Anterior cingulate cortex (tissue), 58 donors: ENCODE measurements around the gene ARGLU1.

ENCODE experiments used
- DNase-seq, 58 donors: peaks; one replicate each; lab custom pipeline; 2025; lab: John Stamatoyannopoulos, UW

ARGLU1 gene

DNA sequence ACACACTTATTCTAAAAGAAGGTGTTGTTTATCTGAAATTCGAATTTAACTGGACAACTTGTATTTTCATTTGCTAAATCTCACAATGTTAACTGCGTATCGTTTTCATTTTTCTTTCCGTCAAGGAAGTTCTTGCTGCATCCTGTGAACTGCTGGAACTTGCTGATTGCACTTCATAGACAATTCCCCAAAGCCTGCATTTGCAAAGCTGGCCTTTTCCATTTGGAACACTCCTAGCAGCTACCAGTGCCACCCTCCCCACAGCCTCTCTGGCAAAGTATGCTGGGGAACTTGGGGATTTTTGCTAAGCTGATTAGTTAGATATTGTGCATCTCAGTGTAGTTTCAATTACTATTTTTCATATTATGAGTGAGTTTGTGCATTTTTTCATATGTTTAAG is 20.4 kb upstream of the ARGLU1 start:
- no peak for DNase-seq

DNA sequence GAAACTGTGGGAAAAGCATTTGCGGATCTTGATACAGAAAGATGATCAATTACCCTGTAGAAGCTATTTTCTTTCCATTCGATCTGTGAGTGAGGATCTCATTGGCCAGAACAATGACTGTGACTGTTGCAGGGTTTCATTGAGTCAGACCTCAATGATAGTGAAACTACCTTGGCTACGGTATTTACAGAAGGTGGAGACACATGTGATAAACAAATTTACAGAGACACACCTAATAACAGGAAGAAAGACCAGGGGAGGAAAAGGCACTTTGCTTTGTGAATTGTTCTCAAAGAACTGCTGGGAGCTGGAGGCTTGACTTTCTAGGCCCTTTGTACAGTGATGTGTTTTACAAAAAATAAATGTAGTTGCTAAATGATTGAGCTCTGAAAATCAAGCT is 19.9 kb upstream of the ARGLU1 start:
- DNase-seq, result no peak

DNA sequence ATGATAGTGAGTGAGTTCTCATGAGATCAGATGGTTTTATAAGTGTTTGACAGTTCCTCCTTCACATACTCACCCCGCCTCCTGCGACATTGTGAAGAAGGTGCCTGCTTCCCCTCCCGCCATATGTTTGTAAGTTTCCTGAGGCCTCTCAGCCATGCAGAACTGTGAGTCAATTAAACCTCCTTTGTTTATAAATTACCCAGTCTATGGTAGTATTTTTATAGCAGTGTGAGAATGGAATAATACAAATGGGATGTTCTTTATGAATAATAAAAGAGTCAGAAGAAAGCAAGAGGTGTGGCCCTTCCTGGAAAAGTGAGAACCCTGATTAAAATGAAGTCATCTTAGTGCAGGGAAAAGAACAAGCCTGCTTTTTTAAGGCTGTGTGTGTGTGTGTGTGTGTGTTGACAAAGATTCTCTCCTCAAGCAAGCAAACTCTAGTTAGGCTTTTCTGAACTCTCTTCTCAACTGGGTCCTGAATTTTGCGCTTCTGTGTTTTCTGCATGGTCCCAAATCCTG is 18.8 kb upstream of the ARGLU1 start:
- DNase-seq, result no peak

DNA sequence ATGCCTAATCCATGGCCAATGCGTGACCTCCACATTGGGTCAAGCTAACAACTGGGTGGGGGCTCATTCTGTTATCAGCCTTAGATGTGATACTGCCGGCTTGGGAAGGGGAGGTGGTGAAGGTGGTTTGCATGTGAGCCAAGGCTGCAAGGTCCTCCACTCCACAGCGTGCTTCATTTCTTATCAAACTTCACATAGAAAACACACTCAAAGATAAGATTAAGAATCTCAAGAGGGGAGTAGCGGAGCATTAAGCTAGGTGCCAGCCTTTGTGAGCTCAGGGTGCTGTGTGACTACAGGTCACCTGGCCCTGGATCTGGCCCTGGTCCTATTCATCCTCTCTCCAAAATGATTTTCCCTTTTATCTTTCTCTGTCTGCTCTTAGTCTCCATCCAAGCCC is 13.3 kb upstream of the ARGLU1 start:
- no peak for DNase-seq

DNA sequence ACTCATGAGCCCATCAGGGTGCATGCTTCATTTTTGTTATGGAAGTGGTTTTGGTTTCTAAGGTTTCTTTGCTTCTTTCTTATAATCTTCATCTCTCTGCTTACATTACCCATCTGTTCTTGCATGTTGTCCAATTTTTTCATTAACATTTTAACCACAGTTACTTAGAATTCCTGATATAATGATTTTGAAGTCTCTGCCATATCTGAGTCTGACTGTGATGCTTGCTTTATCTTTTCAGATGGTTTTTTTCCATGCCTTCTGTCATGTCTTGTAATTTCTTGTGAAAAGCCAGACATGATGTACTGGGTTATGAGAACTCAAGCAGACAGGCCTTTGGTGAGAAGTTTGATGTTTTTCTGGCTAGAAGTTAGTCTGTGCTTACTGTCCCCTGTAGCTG is 8.0 kb upstream of the ARGLU1 start:
- DNase-seq, result no peak

DNA sequence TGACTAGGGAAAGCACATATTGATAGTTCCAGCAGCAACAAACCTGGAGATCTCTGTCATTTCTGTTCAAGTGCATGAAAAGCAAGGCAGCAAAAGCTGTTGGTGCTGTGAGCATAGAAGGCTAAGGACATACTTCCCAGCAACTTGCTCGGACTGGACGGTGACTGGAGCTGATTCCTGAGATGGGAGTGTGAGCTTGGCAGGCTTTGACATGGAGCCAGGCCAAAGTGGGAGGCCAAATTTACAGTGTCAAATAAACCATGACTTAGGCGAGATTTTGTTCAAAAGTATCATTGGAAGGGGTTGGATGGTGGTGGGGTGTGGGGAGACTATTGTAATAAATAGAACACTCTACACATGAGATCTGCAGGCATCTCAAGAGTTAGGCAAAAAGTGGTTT is 5.9 kb upstream of the ARGLU1 start:
- no peak for DNase-seq

DNA sequence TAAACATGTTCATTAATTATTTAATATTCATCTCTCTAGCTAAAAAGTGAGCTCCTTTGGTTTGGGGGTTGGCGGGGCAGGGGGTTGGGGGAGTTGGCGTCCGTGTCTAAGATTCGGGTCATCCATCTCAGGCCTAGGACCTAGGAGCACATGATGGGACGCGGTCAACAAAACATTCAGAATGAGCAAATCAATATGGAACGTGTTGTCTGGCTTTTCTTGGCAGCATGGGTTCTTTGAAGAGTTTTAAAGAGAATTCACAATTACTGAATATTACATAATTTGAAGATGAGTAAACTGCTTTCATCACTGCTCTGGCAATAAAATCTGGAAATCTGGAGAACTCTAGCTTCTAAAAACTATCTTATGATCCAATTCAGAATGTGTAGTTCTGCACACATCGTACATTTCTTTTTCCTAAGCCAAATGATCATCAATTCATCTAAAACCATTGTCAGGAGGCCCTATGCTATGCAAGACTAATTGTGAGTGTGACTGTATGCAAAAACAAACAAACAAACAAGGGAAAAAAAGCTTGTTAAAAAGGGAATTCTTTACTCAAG is 5.4 kb upstream of the ARGLU1 start:
- peak in 1 of 58 donors; percentile 9 for DNase-seq

DNA sequence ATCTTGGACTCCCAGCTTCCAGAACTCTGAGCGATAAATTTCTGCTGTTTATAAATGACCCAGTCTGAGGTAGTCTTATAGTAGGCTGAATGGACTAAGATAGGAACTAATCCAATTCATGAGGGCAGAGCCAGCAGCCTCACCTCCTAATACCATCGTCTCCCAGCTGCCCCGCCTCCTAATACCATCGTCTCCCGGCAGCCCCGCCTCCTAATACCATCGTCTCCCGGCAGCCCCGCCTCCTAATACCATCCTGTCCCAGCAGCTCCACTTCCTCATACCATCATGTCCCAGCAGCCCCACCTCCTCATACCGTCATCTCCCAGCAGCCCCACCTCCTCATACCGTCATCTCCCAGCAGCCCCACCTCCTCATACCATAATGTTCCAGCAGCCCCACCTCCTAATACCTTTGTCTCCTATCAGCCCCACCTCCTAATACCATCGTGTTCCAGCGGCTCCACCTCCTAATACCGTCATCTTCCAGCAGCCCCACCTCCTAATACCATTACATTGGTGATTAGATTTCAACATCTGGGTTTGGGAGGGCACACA is 2.4 kb upstream of the ARGLU1 start:
- DNase-seq, result peak in 6 of 58 donors; percentile 5 to 35 (median 34)

DNA sequence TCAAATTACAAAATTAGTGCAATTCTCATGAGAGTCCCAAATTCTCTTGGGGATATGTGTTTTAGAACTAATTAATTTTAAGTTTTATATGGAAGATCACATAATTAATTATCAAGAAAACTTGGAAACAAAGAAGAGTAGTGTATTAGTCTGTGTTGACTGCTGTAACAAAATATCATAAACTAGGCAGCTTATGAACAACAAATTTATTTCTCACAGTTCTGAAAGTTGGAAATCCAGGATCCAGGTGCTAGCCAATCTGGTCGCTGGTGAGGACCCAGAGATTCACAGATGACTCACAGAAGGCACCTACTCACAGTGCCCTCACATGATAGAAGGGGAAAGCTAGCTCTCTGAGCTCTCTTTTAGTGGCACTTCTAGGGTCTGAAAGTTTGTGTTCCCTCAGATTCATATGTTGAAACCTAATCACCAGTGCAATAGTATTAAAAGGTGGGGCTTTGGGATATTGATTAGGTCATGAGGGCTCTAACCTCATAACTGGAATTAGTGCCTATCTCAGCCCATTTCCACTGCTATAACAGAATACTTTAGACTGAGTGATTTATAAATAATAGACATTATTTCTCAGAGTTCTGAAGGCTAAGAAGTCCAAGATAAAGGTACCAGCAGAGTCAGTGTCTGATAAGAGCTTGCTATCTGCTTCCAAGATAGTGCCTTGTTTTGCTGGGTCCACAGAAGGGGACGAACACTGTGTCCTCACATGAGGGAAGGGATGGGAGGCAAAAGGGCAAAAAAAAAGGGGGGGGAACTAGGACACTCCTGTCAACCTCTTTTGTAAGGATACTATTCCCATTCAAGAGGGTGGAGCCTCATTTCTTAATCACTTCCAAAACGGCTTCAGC is 1.5 kb upstream of the ARGLU1 start:
- no peak for DNase-seq

DNA sequence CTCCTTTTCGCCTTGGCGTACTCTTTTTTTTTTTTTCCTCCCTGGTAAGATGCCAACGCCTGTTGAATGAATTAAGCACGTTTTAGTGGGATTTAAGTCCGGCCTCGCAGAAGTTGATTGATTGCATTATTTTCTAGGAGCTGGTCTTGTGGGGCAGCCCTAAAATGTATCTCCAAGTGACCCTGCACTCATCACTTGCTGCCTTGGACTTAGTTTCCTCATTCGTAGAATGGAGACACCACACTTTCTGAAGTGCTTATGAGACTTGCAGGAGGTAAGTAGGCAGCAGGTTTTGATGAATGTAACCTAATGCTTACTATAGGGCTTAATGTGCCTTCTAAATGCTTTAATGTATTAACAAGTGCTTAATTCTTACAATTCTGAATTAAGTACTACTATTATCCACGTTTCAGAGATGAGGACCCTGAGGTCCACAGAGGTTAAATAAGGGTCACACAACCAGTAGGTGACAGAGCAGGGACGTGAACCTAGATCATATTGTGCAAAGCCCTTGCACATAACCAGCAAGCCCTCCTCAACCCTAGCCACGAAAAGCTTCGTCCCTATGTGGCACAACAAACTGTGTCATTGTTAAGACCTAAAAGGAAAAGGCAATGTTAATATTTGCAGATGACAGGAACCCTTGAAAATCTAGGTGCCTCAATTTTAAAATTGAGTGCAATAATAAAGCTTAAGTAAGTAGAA is 514 bp upstream of the ARGLU1 start:
- no peak for DNase-seq

DNA sequence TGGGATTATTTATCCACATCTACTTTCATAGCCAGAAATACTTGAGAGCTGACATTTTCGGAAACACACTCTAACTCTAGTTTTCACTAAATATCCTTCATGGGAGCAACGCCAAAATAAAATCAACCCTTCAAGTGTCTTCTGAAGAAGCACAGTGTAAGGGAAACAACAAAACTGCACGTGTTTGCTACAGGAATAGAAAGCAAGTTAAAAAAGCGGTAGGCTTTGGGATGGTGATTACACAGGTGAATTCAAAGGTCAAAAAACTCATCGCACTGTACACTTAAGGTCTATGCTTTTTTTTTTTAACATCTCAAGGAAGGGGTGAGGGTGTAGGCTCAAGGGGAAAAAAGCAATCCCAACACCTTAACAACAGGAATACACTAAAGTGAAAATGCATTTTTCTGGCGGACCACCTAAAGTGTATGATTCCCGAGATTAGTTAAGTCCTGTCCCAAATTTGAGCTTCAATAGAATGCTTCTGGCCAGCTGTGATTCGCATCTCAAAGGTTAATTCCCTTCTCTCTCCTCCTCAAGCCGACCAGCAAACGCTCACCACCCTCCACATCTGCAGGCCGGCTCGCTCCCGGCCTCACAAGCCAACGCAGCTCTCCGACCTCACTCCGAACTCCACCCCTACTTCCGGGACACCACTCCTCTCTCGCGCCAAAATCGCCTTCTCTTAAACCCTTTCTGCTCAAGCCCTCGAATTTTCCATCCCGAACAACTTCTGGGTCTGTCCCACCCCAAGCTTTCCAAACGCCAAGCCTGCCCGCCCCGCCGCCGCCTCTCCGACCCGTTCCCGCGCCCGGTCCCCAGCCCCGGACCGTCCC is 1.1 kb downstream of the ARGLU1 start:
- peak in 29 of 58 donors; percentile 5 to 64 (median 38) for DNase-seq

DNA sequence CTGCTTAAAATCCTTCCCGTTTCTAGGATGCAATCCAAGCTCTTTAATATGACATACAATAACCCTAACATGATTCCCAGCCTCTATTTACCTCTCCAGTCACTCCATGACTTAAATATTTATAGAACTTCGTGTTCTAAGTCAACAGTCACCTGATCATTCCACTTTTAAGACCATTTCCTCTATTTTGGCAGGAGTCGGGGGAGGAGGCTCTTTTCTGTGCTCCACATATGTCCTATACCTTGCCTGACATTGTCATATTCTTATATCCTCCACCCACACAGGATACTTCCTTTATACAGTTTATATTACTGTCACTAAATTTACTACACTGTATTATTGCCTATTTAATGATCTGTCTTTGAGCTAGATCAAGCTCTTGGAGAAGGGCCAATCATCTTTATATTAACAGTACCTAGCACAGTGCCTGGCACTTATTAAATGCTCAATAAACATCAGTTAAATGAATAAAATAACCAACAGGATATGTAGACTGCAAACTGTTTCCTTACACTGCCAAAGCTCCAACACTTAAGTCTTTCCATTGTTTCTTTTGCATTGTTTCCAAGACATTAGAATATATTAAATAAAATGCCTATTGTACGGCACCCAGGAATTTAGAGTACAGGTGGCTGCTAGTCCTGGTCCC is 2.7 kb downstream of the ARGLU1 start:
- DNase-seq, result no peak

DNA sequence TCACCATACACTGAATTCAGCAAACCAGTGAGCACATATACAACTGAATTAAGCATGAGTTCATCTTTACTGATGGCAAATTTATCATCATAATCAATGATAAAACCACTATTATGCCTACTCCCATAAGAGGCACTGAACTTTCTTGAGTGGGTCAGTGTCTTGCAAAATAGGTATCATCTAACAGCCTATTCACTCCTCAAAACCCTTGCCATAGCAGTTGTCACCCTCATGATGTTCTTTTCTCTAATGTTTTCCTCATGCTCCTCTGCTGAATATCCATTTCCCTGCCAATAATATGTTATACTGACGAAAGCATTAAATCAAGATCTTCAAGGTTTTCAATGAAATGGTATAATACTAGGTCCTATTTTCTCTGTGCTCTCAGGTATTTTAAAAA is 5.6 kb downstream of the ARGLU1 start:
- no peak for DNase-seq

DNA sequence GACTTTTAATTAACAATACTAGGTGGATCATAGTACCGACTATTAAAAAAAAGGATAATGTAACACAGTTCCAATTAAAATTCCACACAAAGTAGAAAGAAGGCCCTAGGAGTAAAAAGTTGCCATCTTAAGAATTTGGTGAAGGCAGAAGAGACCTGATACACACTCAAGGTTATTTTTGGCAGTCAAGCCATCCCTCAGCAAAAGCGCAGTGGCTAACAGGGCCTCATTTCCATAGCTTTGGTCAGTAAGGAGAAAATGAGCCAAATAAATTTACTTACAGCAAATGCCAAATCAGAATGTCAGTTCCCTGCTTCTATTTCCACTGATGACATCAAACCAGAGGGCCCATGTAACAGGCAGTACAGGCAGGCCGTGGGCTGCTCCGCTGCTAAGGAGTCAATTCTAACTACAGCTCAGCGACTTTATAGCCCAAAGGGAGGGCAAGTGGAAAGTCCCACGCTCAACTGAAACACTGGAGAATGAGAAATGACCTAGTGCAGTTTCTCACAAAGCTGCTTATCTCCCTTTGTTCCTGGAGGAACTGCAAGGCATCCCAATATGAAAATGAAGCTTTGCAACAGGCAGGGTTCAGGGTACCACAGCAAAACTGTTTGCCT is 6.3 kb downstream of the ARGLU1 start:
- peak in 1 of 58 donors; percentile 1 for DNase-seq

DNA sequence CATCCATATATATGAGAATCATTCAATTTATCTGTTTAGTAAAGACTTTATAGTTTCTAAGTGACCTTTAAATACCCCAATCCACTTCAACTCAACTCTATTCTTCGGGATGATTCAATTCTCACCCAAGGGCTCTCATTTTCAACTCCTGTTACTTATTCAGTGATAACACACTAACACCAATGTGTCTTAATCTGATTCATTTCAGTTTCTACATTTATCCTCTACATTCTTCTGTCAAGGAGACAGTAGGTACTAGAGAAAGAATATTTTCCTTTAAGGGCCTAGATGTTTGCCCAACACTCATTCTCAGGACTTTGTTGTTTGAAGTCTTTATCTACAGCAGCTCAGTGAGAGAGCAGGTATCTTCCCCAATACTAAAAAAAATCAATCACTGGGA is 7.1 kb downstream of the ARGLU1 start:
- DNase-seq, result no peak

DNA sequence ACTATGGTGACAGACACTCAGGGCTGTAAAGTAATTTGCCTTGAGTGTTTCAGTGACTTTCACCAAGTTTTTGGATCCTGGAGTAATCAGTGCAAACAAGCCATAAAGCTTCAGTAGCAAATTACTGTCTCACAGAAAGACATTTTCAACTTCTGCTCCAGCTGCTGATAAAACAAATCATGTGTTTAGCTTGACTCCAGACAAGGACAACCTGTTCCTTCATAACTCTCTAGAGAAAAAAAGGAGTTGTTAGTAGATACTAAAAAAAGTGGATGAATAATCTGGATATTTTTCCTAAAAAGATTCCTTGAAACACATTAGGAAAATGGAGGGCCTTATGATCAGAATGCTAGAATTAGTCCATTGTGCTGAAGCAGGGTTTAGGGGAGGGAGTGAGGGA is 9.4 kb downstream of the ARGLU1 start:
- DNase-seq, result no peak

DNA sequence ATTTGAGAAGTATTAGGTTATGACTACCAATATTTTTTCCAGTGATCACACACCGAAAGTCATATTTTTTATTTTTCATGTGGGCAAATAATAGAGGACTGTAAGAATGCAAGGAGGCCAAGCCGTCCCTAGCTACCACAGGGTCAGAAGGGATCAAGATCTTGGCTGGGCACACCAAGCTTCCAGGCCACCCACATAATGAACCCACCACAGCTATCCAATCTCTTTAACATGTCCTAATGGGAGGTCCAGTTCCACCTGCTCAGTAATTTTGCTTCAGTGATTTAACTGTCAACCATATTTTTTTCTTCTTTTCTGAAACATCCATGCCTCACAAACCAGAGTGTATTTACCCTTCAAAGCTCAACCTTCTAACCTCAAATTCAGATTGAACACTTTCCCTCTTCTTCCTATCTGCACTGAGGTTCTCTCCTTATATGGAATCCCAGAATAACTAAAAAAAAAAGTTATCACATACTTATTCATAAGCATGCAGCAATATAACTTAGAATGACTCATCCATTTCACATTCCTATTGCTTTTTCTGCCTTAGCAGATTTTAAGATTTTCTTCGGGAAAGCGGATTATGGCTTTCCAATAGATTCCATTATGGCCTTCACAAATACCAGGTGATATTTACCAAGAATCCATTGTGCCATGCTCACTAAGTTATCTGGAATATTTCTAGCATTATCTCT is 12.2 kb downstream of the ARGLU1 start:
- DNase-seq, result no peak

DNA sequence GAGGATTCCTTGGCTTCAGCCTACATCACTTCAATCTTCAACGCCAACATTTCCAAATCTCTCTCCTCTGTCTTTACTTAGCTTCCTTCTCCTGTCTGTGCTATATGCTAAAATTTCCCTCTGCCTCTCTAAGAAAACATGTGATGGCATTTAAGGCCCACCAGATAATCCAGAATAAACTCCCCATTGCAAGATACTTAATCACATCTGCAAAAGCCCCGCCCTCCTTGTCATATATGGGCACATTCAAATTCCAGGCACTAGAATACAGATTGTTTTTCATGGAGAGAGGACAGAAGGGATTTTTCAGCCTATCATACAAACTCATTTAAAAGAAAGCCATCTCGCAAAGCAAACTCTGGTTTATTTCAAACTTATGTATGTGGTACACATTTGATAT is 16.2 kb downstream of the ARGLU1 start:
- no peak for DNase-seq

DNA sequence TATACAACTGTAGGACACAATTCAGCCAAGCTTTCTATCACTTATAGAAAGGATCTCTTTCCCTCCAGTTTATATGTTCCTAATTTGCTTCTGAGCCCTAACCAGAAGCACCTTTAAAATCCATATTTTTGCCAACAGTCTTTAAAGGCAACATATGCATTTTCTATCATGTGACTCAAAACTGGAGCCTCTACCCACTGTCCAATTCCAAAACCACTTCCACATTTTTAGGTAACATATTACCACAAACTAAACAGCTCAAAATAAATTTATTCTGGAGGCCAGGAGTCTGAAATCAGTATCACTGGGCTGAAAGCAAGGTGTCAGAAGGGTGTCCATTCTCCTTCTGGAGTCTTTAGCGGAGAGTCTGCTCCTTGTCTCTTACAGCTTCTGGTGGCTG is 16.6 kb downstream of the ARGLU1 start:
- no peak for DNase-seq
